Prostate gland (tissue), 2 donors: ENCODE measurements around the gene CD58.

Experiments used
- CTCF ChIP-seq, 4 experiments: fragments of 200-600 bp in 2 of 4; fragments of 450-650 bp in 2 of 4; sonication (generic) in 2 of 4; IDR thresholded peaks; 1 replicate in 3 of 4; 2 replicates in 1 of 4; pipeline ENCODE4 v1.5.1; 2016 to 2019; ENCODE audit warnings: antibody characterized with exemption in 4 of 4, mild to moderate bottlenecking in 2 of 4, moderate library complexity in 2 of 4
- POLR2A ChIP-seq: fragments of 450-650 bp; IDR thresholded peaks from one replicate; pipeline ENCODE4 v1.6.1; 2016; ENCODE audit warnings: antibody characterized with exemption, mild to moderate bottlenecking
- POLR2AphosphoS5 ChIP-seq: sonication (generic); formaldehyde crosslinking; IDR thresholded peaks from one replicate; pipeline ENCODE4 v1.6.1; 2017; ENCODE audit warnings: antibody characterized with exemption

- TF ChIP-seq CTCF (IDR thresholded peaks at IDR 0.05) (no peak), POLR2A (no peak), POLR2AphosphoS5 (no peak)
Observed at GRCh38 chr1:116545359-116545705, 25.5 kb downstream of the CD58 start.
